Bronchial epithelial cell (primary cell): ENCODE results near the gene GALNT11. TPM values are rescaled to one million over a fixed set of nuclear protein-coding genes. Genes with fewer than 3 reads are reported as not detected.

ENCODE experiments used
- DNase-seq: peaks from one replicate; pipeline ENCODE4 v3.0.0-alpha.2; 2010; ENCODE audit warnings: low read depth
- FAIRE-seq: peaks from 2 replicates; lab custom pipeline; 2011; peaks lifted over from hg19 to GRCh38; lab: Jason Lieb, UNC
- H3K27me3 ChIP-seq: 2 replicates; pipeline ENCODE4 v1.5.1; 2011; ENCODE audit warnings: low read length; ENCODE audit not compliant: control insufficient read depth, insufficient read depth
- H3K36me3 ChIP-seq: 2 replicates; pipeline ENCODE4 v1.5.1; 2011; ENCODE audit warnings: low read length; ENCODE audit not compliant: control insufficient read depth, insufficient read depth
- H3K4me3 ChIP-seq: 2 replicates; pipeline ENCODE4 v1.5.1; 2011; ENCODE audit warnings: mild to moderate bottlenecking, low read depth, low read length, control low read depth
- CTCF ChIP-seq: IDR thresholded peaks from 2 replicates; pipeline ENCODE4 v1.5.1; 2011; ENCODE audit warnings: mild to moderate bottlenecking, moderate library complexity, low read length, control low read depth, inconsistent platforms; ENCODE audit not compliant: insufficient read depth, severe bottlenecking
- total RNA-seq: library from RNA; depleted of rRNA; stranded (reverse); fragments of >200 nt; gene quantifications from 2 replicates; pipeline ENCODE4 v1.2.1, GENCODE V29; 2014

Gene GALNT11
- total RNA-seq, 1 donor from 2014 or later, result 31.9 TPM

GRCh38 chr7:152103691-152104090 is 78.2 kb downstream of the GALNT11 start:
- no peak for FAIRE-seq
- H3K36me3 ChIP-seq, result peaks cover 6% of the 10 kb centered on the region
- H3K27me3 ChIP-seq, result no peaks in the 10 kb centered on the region
- H3K4me3 ChIP-seq, result no peak overlapping the region
- no peak for TF ChIP-seq CTCF
- DNase-seq, result no peak

GRCh38 chr7:152105205-152105604 is 79.7 kb downstream of the GALNT11 start:
- FAIRE-seq (no peak), DNase-seq (no peak)
- Histone ChIP-seq H3K4me3 (no peak overlapping the region), H3K36me3 (peaks cover 6% of the 10 kb centered on the region), H3K27me3 (no peaks in the 10 kb centered on the region)
- no peak for TF ChIP-seq CTCF

- peaks cover 6% of the 10 kb centered on the region for H3K36me3 ChIP-seq
- H3K27me3 ChIP-seq, result no peaks in the 10 kb centered on the region
- DNase-seq (no peak), FAIRE-seq (no peak)
- TF ChIP-seq CTCF, result no peak
- no peak overlapping the region for H3K4me3 ChIP-seq
Measured at GRCh38 chr7:152106990-152107389, 81.5 kb downstream of the GALNT11 start.

- DNase-seq (no peak), FAIRE-seq (no peak)
- no peaks in the 10 kb centered on the region for H3K27me3 ChIP-seq
- peaks cover 6% of the 10 kb centered on the region for H3K36me3 ChIP-seq
- H3K4me3 ChIP-seq, result no peak overlapping the region
- no peak for TF ChIP-seq CTCF
Measured at GRCh38 chr7:152107945-152108344, 82.5 kb downstream of the GALNT11 start.

GRCh38 chr7:152108359-152108758 is 82.9 kb downstream of the GALNT11 start:
- no peak for DNase-seq
- peaks cover 5% of the 10 kb centered on the region for H3K36me3 ChIP-seq
- H3K4me3 ChIP-seq, result no peak overlapping the region
- no peaks in the 10 kb centered on the region for H3K27me3 ChIP-seq
- FAIRE-seq, result no peak
- no peak for TF ChIP-seq CTCF

GRCh38 chr7:152112829-152113228 is 87.4 kb downstream of the GALNT11 start:
- Histone ChIP-seq H3K36me3 (peaks cover 9% of the 10 kb centered on the region), H3K4me3 (no peak overlapping the region), H3K27me3 (no peaks in the 10 kb centered on the region)
- DNase-seq (no peak), FAIRE-seq (no peak)
- TF ChIP-seq CTCF, result no peak
